ENCODE results near the gene MED13L.

MED13L gene

DNA sequence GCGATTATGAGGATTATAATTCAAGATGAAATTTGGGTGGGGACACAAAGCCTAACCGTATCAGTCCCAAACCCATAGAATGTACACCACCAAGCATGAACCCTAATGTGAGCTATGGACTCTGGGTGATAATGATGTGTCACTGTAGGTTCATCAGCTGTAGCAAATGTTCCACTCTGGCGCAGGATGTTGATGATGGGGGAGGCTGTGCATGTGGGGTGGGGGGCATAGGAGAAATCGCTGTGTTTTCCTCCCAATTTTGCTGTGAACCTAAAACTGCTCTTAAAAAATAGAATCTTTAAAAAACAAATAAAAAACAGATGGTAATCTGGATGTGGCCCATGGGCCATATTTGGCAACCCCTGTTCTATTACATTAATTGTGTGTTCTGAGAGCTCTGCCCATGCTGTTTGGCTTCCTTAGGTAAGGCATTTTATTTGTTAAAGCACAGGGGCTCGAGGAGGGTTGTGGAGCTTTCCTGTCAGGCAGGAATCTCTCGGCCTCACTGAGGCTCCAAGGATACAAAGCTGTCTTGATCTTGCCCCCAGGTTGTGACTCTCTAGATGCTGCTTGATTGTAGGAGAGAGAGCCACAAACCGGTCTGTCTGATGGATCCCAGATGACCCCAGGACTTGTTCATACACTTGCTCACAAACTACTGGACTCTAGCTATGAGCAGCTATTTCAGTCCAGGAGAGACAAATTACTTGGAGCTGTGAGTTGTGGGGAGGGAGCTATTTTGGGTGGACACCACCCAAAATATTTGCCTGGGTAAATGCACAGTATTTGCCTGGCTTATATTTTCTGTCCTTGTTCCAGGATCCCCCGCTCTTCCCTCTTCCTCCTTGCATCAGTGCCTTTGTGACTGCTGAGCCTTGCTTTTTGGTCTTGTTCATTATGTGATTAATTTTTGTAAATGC, 340.2 kb downstream of the MED13L start:
- no peak for TF ChIP-seq CTCF (IDR thresholded peaks at IDR 0.05; ENCODE audit: low read depth, low read length)
- DNase-seq, result no peak
- Histone ChIP-seq H3K4me3 (ENCODE audit: low read depth, low read length) (no peak overlapping the region), H3K36me3 (no peaks in the 10 kb centered on the region), H3K9me3 (no peaks in the 10 kb centered on the region), H3K4me1 (no peaks in the 10 kb centered on the region), H3K27me3 (no peaks in the 10 kb centered on the region)

DNA sequence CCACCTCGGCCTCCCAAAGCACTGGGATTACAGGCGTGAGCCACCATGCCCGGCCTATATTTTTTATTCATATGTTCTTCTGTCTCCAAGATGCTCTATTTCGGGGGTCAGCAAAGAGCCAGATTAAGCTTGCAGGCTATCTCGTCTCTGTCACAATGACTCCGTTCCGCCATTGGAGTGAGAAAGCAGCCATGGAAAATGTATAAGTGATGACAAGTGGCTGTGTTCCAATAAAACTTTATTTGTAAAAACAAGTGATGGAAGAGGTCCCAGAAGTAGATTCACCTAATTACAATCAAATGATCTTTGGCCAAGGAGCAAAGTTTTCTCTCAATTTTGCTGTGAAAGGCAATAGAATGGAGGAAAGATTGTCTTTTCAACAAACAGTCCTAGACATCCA, 342.6 kb downstream of the MED13L start:
- Histone ChIP-seq H3K36me3 (no peaks in the 10 kb centered on the region), H3K9me3 (no peaks in the 10 kb centered on the region), H3K4me3 (ENCODE audit: low read depth, low read length) (no peak overlapping the region), H3K27me3 (no peaks in the 10 kb centered on the region; the same call in 1 of the 2 replicates), H3K4me1 (no peaks in the 10 kb centered on the region)
- no peak for DNase-seq
- TF ChIP-seq CTCF (IDR thresholded peaks at IDR 0.05; ENCODE audit: low read depth, low read length), result no peak

DNA sequence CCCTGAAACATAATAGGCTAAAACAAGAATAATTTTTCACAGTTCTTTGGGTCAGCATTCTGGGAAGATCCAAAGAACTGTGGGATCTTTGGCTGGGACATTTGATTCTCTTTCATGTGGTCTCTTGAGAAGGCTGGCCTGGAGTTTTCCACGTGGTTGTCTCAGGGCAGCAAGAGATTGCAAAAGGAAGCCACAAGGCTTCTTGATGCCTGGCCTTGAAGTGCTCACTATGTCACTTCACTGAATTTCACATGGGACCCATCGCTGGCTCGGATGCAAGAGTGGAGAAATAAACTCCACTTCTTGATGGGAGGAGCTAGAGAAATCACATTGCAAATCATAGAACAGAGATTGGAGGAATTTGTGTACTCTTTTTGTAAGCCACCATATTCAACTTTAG, 343.4 kb downstream of the MED13L start:
- H3K9me3 ChIP-seq, result no peaks in the 10 kb centered on the region
- H3K36me3 ChIP-seq, result no peaks in the 10 kb centered on the region
- H3K4me1 ChIP-seq, result no peaks in the 10 kb centered on the region
- no peak for TF ChIP-seq CTCF (IDR thresholded peaks at IDR 0.05; ENCODE audit: low read depth, low read length)
- H3K4me3 ChIP-seq (ENCODE audit: low read depth, low read length), result no peak overlapping the region
- no peak for DNase-seq
- H3K27me3 ChIP-seq, result no peaks in the 10 kb centered on the region; the same call in 1 of the 2 replicates

DNA sequence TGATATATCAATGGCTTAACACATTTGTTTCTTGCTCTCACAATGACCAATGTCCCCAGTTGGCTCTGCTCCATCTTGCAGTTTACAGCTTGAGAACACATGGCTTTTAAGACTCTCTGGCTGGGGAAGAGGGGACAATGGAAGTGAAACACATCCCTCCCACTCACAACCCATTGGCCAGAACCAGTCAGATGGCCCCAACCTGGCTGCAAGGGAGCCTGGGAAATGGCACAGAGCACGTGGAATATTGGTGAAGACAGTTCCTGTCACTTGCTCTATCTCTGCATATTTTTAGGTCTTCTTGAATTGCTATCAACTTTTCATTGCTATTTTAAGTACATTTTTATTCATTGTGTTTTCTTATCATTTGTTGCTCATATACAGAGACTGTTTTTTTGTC, 345.4 kb downstream of the MED13L start:
- no peak for TF ChIP-seq CTCF (IDR thresholded peaks at IDR 0.05; ENCODE audit: low read depth, low read length)
- H3K4me3 ChIP-seq (ENCODE audit: low read depth, low read length), result no peak overlapping the region
- no peak for DNase-seq

GRCh38 chr12:115930336-115930735, 347.2 kb downstream of the MED13L start:
- no peak for TF ChIP-seq CTCF (IDR thresholded peaks at IDR 0.05; ENCODE audit: low read depth, low read length)
- DNase-seq, result no peak
- H3K4me1 ChIP-seq, result no peaks in the 10 kb centered on the region
- no peaks in the 10 kb centered on the region for H3K9me3 ChIP-seq
- no peaks in the 10 kb centered on the region for H3K36me3 ChIP-seq
- H3K27me3 ChIP-seq, result no peaks in the 10 kb centered on the region; the same call in 1 of the 2 replicates
- no peak overlapping the region for H3K4me3 ChIP-seq (ENCODE audit: low read depth, low read length)

More for the DNA sequence above, 345.4 kb downstream of the MED13L start:
- no peaks in the 10 kb centered on the region for H3K4me1 ChIP-seq
- H3K36me3 ChIP-seq, result no peaks in the 10 kb centered on the region
- H3K27me3 ChIP-seq, result no peaks in the 10 kb centered on the region; the same call in 1 of the 2 replicates
- no peaks in the 10 kb centered on the region for H3K9me3 ChIP-seq

GRCh38 chr12:115926037-115926670, 351.3 kb downstream of the MED13L start:
- Histone ChIP-seq H3K4me3 (ENCODE audit: low read depth, low read length) (no peak overlapping the region), H3K36me3 (no peaks in the 10 kb centered on the region), H3K27me3 (no peaks in the 10 kb centered on the region; the same call in 1 of the 2 replicates), H3K9me3 (peaks cover 7% of the 10 kb centered on the region), H3K4me1 (no peaks in the 10 kb centered on the region)
- no peak for TF ChIP-seq CTCF (IDR thresholded peaks at IDR 0.05; ENCODE audit: low read depth, low read length)
- DNase-seq, result no peak

Data from BE2C (cell line).